Stimulated activated CD8-positive, alpha-beta memory T cell treated with anti-CD3 and anti-CD28 coated beads, Interleukin-7, amount 100 ng/mL, for 24 hours (primary cell): ENCODE measurements around the gene OR9A4.

Experiments
- DNase-seq: peaks from one replicate; pipeline ENCODE4 v3.0.0-alpha.2; 2020; ENCODE audit warnings: low read depth

Gene OR9A4

GRCh38 chr7:141949021-141949420 lies 32.8 kb downstream of the OR9A4 start:
- DNase-seq, result no peak

- DNase-seq, result no peak
Observed at GRCh38 chr7:141949451-141949850, 33.3 kb downstream of the OR9A4 start.

GRCh38 chr7:141949911-141950310 lies 33.7 kb downstream of the OR9A4 start:
- DNase-seq, result no peak

GRCh38 chr7:141950806-141951205 lies 34.6 kb downstream of the OR9A4 start:
- DNase-seq, result no peak

- DNase-seq, result no peak
Observed at GRCh38 chr7:141952461-141952860, 36.3 kb downstream of the OR9A4 start.

- no peak for DNase-seq
Observed at GRCh38 chr7:141954334-141954733, 38.1 kb downstream of the OR9A4 start.

- no peak for DNase-seq
Observed at GRCh38 chr7:141956084-141956483, 39.9 kb downstream of the OR9A4 start.

- DNase-seq, result no peak
Observed at GRCh38 chr7:141960687-141961422, 44.7 kb downstream of the OR9A4 start.
